Brain microvascular endothelial cell (primary cell): ENCODE results near the gene JTB.
"Not testable (repeated sequence)": the region's sequence is repeated elsewhere in the genome, so short reads cannot be mapped to it uniquely, and the experiment has no call there.

Source experiments
- DNase-seq: peaks from one replicate; pipeline ENCODE4 v3.0.0-alpha.2; 2020
- H3K27ac ChIP-seq: fragments of 250-450 bp; sonication (Bioruptor Pico); 2 replicates; pipeline ENCODE4 v1.5.1; 2020; ENCODE audit warnings: mild to moderate bottlenecking, moderate library complexity
- H3K27me3 ChIP-seq: fragments of 250-450 bp; sonication (Bioruptor Pico); replicated peaks from 2 replicates; pipeline ENCODE4 v1.5.1; 2020; ENCODE audit warnings: mild to moderate bottlenecking
- H3K36me3 ChIP-seq: fragments of 250-450 bp; sonication (Bioruptor Pico); replicated peaks from 2 replicates; pipeline ENCODE4 v1.5.1; 2020; ENCODE audit warnings: mild to moderate bottlenecking
- H3K4me3 ChIP-seq: 2 replicates; pipeline ENCODE4 v1.5.1; 2011; ENCODE audit warnings: low read depth, mild to moderate bottlenecking, control low read depth, low read length, moderate library complexity
- in situ Hi-C: cut with HindIII; loops from 2 replicates; pipeline ENCODE4 v1.10.0; 2017; ENCODE audit warnings: low sequenced_read_pairs, low pct_ligation_motif_present
- TF ChIP-seq, protein P1 (sequence below): IDR thresholded peaks from 2 replicates; pipeline ENCODE4 v1.5.1; 2011; ENCODE audit warnings: low read depth, mild to moderate bottlenecking, moderate library complexity, low read length, control low read depth, inconsistent platforms; ENCODE audit errors: missing control alignments

The JTB gene

DNA sequence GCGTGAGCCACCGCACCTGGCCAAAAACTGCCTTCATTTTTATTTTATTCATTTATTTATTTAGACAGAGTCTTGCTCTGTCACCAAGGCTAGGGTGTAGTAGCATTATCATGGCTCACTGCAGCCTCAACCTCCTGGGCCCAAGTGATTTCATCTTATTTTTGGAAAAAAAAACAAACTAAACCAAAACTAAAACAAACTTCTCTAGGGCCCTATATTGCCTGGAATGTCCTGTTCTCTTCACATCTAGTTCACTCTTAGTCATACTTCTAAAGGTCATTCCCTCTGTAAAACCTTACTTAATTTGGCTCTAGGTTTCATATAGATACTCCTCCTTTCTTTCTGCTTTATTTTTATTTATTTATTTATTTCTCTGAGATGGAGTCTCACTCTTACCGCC, 28.7 kb upstream of the JTB start:
- Histone ChIP-seq H3K4me3 (no peak overlapping the region), H3K27me3 (no peaks in the 10 kb centered on the region), H3K36me3 (no peaks in the 10 kb centered on the region), H3K27ac (no peak overlapping the region)
- TF ChIP-seq, protein P1, sequence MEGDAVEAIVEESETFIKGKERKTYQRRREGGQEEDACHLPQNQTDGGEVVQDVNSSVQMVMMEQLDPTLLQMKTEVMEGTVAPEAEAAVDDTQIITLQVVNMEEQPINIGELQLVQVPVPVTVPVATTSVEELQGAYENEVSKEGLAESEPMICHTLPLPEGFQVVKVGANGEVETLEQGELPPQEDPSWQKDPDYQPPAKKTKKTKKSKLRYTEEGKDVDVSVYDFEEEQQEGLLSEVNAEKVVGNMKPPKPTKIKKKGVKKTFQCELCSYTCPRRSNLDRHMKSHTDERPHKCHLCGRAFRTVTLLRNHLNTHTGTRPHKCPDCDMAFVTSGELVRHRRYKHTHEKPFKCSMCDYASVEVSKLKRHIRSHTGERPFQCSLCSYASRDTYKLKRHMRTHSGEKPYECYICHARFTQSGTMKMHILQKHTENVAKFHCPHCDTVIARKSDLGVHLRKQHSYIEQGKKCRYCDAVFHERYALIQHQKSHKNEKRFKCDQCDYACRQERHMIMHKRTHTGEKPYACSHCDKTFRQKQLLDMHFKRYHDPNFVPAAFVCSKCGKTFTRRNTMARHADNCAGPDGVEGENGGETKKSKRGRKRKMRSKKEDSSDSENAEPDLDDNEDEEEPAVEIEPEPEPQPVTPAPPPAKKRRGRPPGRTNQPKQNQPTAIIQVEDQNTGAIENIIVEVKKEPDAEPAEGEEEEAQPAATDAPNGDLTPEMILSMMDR = no peak
- peak; percentile 42 for DNase-seq
- in situ Hi-C loops = no loop called here

DNA sequence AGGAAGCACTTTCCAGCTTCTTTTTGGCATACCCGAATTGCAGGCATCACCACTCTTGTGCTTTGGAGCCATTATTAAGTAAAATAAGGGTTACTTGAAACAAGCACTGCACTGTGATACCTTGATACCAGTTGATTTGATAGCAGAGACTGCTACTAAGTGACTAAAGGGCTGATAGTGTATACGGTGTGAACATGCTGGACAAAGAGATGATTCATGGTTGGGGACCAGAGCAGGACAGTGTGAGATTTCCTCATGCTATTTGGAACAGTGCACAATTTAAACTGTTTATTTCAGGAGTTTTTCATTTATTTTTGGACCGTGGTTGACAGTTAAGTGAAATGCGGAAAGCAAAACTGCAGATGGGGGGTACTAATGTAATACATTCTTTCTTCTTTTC, 22.9 kb upstream of the JTB start:
- no peak for DNase-seq
- no peaks in the 10 kb centered on the region for H3K27me3 ChIP-seq
- TF ChIP-seq, protein P1 = no peak
- in situ Hi-C loops = no loop called here
- no peak overlapping the region for H3K27ac ChIP-seq
- H3K4me3 ChIP-seq = no peak overlapping the region
- no peaks in the 10 kb centered on the region for H3K36me3 ChIP-seq

DNA sequence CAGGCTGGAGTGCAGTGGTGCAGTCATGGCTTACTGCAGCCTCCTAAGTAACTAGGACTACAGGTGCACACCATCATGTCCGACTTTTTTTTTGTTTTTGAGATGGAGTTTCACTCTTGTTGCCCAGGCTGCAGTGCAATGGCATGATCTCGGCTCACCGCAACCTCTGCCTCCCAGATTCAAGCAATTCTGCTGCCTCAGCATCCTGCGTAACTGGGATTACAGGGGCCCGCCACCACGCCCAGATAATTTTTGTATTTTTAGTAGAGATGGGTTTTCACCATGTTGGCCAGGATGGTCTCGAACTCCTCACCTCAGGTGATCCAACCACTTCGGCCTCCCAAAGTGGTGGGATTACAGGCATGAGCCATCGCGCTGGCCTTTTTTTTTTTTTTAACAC, 19.4 kb upstream of the JTB start:
- DNase-seq, H3K4me3 ChIP-seq, H3K27me3 ChIP-seq, H3K27ac ChIP-seq, in situ Hi-C loops: not testable (repeated sequence)
- H3K36me3 ChIP-seq = peaks cover 21% of the 10 kb centered on the region

DNA sequence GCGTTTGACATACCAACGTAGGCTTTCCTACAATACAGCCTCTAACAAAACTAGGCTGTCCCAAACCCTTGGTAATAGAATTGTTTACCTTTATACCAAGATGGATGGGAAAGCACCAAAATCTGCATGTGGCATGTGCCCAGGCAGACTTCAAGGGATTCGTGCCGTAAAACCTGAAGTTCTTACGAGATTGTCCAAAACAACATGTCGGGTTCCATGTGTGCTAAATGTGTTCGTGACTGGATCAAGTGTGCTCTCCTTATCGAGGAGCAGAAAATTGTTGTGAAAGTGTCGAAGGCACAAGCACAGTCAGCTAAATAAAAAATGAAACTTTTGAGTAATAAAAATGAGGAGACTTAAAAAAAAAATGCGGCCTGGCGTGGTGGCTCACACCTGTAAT, 18.2 kb upstream of the JTB start:
- Histone ChIP-seq H3K27ac (no peak overlapping the region), H3K27me3 (no peaks in the 10 kb centered on the region), H3K36me3 (peaks cover 28% of the 10 kb centered on the region), H3K4me3 (no peak overlapping the region)
- DNase-seq = no peak
- TF ChIP-seq, protein P1 = no peak
- in situ Hi-C loops = no loop called here

DNA sequence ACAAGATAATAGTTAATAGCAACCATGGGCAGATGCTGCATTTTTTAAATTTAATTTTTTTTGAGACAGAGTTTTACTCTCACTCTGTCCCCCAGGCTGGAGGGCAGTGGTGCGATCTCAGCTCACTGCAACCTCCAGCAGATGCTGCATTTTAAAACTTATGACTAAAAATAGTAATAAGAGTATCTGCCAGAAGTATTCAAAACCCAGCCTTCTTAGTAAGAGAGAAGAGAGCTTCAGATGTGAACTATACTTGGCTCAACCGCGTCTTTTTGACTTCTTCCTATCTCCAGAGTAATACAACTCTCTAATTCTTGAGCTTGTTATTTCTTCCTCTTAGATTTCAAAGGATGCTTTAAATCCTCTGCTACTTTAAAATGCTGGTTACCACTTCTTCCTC, 17.7 kb upstream of the JTB start:
- no peak for DNase-seq
- Histone ChIP-seq H3K27me3 (no peaks in the 10 kb centered on the region), H3K4me3 (no peak overlapping the region), H3K36me3 (peaks cover 28% of the 10 kb centered on the region), H3K27ac (no peak overlapping the region)
- in situ Hi-C loops = no loop called here
- TF ChIP-seq, protein P1 = no peak

DNA sequence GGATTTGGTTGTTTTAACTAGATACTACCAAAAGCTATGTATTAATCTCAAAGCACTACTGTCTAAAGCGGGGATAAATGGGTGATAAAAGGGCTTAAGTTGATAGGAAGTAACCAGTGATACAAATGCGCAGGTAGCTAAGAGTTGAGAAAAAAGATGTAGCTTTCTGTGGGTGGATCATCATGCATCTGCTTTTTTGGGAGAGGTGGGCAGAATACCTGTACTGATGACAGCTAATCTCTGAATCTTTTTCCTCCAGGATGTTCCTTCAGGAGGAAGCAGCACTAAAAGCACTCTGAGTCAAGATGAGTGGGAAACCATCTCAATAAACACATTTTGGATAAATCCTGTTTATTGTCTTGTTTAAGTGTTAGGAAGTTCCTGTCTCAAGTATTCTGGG, 14.3 kb upstream of the JTB start:
- H3K27ac ChIP-seq = no peak overlapping the region
- H3K4me3 ChIP-seq = peak overlapping the region; percentile 97
- in situ Hi-C loops = no loop called here
- H3K27me3 ChIP-seq = no peaks in the 10 kb centered on the region
- H3K36me3 ChIP-seq = peaks cover 28% of the 10 kb centered on the region
- no peak for DNase-seq
- TF ChIP-seq, protein P1 = no peak
